Breast epithelium (tissue), 3 donors: ENCODE results near the gene SULT1A3.
"Not testable (repeated sequence)": the region's sequence is repeated elsewhere in the genome, so short reads cannot be mapped to it uniquely, and the experiment has no call there.

ENCODE experiments used
- POLR2A ChIP-seq: fragments of 450-650 bp; IDR thresholded peaks from one replicate; pipeline ENCODE4 v1.6.1; 2016; ENCODE audit warnings: antibody characterized with exemption, mild to moderate bottlenecking, moderate library complexity
- POLR2AphosphoS5 ChIP-seq, 3 donors: sonication (generic); formaldehyde crosslinking; IDR thresholded peaks; one replicate each; pipeline ENCODE4 v1.6.1; 2017; ENCODE audit warnings: antibody characterized with exemption in 3 of 3
- TF ChIP-seq, protein P1 (sequence below), 3 donors: fragments of 450-650 bp; IDR thresholded peaks; one replicate each; pipeline ENCODE4 v1.5.1; 2016 to 2017; ENCODE audit warnings: antibody characterized with exemption in 3 of 3, mild to moderate bottlenecking in 3 of 3, moderate library complexity in 3 of 3

DNA sequence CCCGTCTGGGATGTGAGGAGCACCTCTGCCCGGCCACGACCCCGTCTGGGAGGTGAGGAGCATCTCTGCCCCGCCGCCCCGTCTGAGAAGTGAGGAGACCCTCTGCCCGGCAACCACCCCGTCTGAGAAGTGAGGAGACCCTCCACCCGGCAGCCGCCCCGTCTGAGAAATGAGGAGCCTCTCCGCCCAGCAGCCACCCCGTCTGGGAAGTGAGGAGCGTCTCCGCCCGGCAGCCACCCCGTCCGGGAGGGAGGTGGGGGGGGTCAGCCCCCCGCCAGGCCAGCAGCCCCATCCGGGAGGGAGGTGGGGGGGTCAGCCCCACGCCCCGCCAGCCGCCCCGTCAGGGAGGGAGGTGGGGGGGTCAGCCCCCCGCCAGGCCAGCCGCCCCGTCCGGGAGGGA, 30.3 kb upstream of the SULT1A3 start:
- TF ChIP-seq, protein P1, sequence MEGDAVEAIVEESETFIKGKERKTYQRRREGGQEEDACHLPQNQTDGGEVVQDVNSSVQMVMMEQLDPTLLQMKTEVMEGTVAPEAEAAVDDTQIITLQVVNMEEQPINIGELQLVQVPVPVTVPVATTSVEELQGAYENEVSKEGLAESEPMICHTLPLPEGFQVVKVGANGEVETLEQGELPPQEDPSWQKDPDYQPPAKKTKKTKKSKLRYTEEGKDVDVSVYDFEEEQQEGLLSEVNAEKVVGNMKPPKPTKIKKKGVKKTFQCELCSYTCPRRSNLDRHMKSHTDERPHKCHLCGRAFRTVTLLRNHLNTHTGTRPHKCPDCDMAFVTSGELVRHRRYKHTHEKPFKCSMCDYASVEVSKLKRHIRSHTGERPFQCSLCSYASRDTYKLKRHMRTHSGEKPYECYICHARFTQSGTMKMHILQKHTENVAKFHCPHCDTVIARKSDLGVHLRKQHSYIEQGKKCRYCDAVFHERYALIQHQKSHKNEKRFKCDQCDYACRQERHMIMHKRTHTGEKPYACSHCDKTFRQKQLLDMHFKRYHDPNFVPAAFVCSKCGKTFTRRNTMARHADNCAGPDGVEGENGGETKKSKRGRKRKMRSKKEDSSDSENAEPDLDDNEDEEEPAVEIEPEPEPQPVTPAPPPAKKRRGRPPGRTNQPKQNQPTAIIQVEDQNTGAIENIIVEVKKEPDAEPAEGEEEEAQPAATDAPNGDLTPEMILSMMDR (IDR thresholded peaks at IDR 0.05) = not testable (repeated sequence)
- not testable (repeated sequence) for TF ChIP-seq POLR2AphosphoS5 (IDR thresholded peaks at IDR 0.05); POLR2A
